Tibial artery (tissue), 4 donors: ENCODE data around the gene CFAP65.

Source experiments
- DNase-seq, 2 donors: peaks; one replicate each; pipeline ENCODE4 v3.0.0-alpha.2; 2019
- H3K27ac ChIP-seq, 2 donors: fragments of 200-600 bp; sonication (generic) in 1 of 2; 1 replicate in 1 of 2; 2 replicates in 1 of 2; pipeline ENCODE4 v1.5.1; 2018 to 2019; ENCODE audit warnings: mild to moderate bottlenecking in 1 of 2
- H3K27me3 ChIP-seq, 2 donors: fragments of 200-600 bp; sonication (generic) in 1 of 2; one replicate each; pipeline versions ENCODE4 v1.5.1 to v1.6.0; 2016 to 2019
- H3K36me3 ChIP-seq, 3 donors: fragments of 200-600 bp; sonication (generic) in 2 of 3; one replicate each; pipeline ENCODE4 v1.5.1; 2016 to 2019; ENCODE audit warnings: mild to moderate bottlenecking in 2 of 3
- H3K4me1 ChIP-seq, 4 donors: fragments of 200-600 bp; sonication (generic) in 2 of 4; 1 replicate in 3 of 4; 2 replicates in 1 of 4; pipeline ENCODE4 v1.5.1; 2016 to 2019
- H3K4me3 ChIP-seq, 2 donors: fragments of 200-600 bp; sonication (generic) in 1 of 2; 1 replicate in 1 of 2; 2 replicates in 1 of 2; pipeline ENCODE4 v1.5.1; 2018 to 2019; ENCODE audit warnings: mild to moderate bottlenecking in 2 of 2
- H3K9me3 ChIP-seq, 3 donors: fragments of 200-600 bp; sonication (generic) in 1 of 3; one replicate each; pipeline ENCODE4 v1.5.1; 2016 to 2019
- CTCF ChIP-seq, 2 experiments: fragments of 200-600 bp in 1 of 2; fragments of 450-650 bp in 1 of 2; IDR thresholded peaks; one replicate each; pipeline ENCODE4 v1.5.1; 2017 to 2019; ENCODE audit warnings: antibody characterized with exemption in 2 of 2, mild to moderate bottlenecking in 1 of 2, moderate library complexity in 1 of 2
- intact Hi-C: fragments of 100-400 bp; cut with DNase I; formaldehyde crosslinking; loops from one replicate; pipeline ENCODE4 v1.15.0; 2023; ENCODE audit warnings: low total_unique reads

The CFAP65 gene

DNA sequence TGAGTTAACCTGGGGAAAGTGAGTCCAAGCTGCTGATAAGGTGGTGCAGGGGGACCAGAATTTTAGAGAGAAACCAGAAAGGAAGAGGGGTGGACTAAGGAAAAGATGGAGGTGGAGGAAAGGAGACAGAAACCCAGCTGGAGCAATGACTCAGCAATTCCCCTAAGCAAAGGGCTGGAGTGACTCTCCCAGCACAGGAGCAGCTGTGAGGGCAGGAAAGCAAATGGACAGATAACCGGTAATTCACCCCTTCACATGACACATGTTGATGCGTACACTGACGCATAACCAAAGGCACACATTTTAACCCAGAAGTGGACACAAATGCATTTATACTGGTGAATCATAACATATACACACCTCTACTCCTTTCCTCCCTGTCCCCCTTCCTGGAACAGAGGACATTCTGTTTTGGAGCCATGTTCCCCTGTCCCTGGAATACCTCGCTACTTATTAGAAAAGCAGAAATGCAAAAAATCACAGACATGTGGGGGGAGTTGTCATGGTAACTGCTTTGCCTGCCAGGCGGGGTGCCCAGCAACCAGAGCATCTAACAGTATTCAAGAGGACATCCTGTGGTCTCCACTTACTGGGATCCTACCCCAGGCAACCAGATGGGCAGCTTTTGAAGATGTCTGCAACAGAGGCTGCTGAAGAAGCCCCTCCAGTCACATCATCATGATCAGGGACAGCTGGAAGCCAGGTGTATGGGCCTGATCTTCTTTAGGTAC, 77.1 kb downstream of the CFAP65 start:
- Histone ChIP-seq H3K4me3 (no peak overlapping the region), H3K36me3 (no peaks in the 10 kb centered on the region), H3K27me3 (peaks cover 4 to 79% of the 10 kb centered on the region in 2 donors), H3K9me3 (no peaks in the 10 kb centered on the region), H3K27ac (no peak overlapping the region), H3K4me1 (peaks cover 0 to 27% (median 16%) of the 10 kb centered on the region in 4 donors)
- intact Hi-C loops = no loop called here
- DNase-seq = peak in 1 of 2 donors; percentile 24
- TF ChIP-seq CTCF (IDR thresholded peaks at IDR 0.05) = no peak

DNA sequence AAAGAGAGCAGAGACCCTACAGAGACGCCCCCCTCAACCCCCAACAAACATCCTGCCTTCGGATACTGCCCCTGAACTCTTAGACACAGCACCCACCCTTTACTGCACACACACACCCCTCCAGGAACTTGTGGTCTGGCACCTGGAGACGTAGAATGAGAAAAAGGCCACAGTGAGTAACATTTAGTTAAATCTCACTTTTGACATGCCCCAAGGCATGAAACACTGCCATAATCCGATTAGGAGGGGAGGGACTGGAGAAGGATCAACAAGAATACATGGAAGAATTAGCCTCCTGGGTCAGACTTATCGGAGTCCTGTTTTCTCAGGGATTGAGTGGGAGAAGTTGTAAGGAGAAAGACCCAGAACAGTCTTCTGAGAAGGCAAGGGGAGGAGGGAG, 77.7 kb downstream of the CFAP65 start:
- Histone ChIP-seq H3K27ac (no peak overlapping the region), H3K4me3 (no peak overlapping the region), H3K27me3 (peaks cover 4 to 85% of the 10 kb centered on the region in 2 donors), H3K4me1 (peaks cover 0 to 30% (median 16%) of the 10 kb centered on the region in 4 donors), H3K36me3 (no peaks in the 10 kb centered on the region), H3K9me3 (no peaks in the 10 kb centered on the region)
- intact Hi-C loops = no loop called here
- no peak for TF ChIP-seq CTCF (IDR thresholded peaks at IDR 0.05)
- no peak for DNase-seq

GRCh38 chr2:218962859-218963492, 78.3 kb downstream of the CFAP65 start:
- no peak for TF ChIP-seq CTCF (IDR thresholded peaks at IDR 0.05)
- H3K9me3 ChIP-seq = no peaks in the 10 kb centered on the region
- DNase-seq = peak in 1 of 2 donors; percentile 47
- H3K36me3 ChIP-seq = no peaks in the 10 kb centered on the region
- H3K4me1 ChIP-seq = peaks cover 0 to 30% (median 16%) of the 10 kb centered on the region in 4 donors
- H3K27ac ChIP-seq = no peak overlapping the region
- peaks cover 4 to 86% of the 10 kb centered on the region in 2 donors for H3K27me3 ChIP-seq
- H3K4me3 ChIP-seq = no peak overlapping the region
- intact Hi-C loops = no loop called here

GRCh38 chr2:218961651-218962570, 79.4 kb downstream of the CFAP65 start:
- H3K27me3 ChIP-seq = peaks cover 4 to 89% of the 10 kb centered on the region in 2 donors
- intact Hi-C loops = no loop called here
- no peak for TF ChIP-seq CTCF (IDR thresholded peaks at IDR 0.05)

DNA sequence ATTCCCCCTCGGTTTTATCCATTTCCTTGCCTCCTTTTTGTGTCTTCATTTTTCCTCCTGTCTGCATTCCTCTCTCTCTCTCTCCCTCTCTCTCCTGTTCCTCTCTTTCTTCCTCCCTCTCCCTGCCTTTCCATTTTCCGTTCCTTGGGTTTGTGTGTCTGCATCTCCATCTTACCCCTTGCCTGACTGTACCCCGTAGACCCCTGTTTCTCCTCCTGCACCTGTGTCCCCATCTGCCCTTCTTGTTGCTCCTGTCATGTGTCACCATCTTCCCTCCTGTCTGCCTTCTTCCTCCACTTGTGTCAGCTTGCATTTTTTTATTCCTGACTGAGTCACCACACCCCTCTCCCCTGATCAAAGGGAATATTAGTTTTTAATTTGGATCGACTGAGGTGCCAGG, 80.1 kb downstream of the CFAP65 start:
- peaks cover 0 to 30% (median 16%) of the 10 kb centered on the region in 4 donors for H3K4me1 ChIP-seq
- intact Hi-C loops = no loop called here
- no peak for DNase-seq
- no peaks in the 10 kb centered on the region for H3K36me3 ChIP-seq
- no peak for TF ChIP-seq CTCF (IDR thresholded peaks at IDR 0.05)
- H3K27ac ChIP-seq = no peak overlapping the region
- H3K4me3 ChIP-seq = no peak overlapping the region
- H3K27me3 ChIP-seq = peaks cover 4 to 91% of the 10 kb centered on the region in 2 donors
- no peaks in the 10 kb centered on the region for H3K9me3 ChIP-seq

More at GRCh38 chr2:218961651-218962570, 79.4 kb downstream of the CFAP65 start:
- no peak for DNase-seq
- H3K4me3 ChIP-seq = no peak overlapping the region
- H3K36me3 ChIP-seq = no peaks in the 10 kb centered on the region
- no peak overlapping the region for H3K27ac ChIP-seq
- H3K4me1 ChIP-seq = peaks cover 0 to 30% (median 16%) of the 10 kb centered on the region in 4 donors
- no peaks in the 10 kb centered on the region for H3K9me3 ChIP-seq
